Adipocyte (in vitro differentiated cells): ENCODE results near the gene RABGAP1L.

Experiments
- DNase-seq: peaks from one replicate; pipeline ENCODE4 v3.0.0-alpha.2; 2015; ENCODE audit warnings: low read depth
- H3K27me3 ChIP-seq: replicated peaks from 2 replicates; pipeline ENCODE4 v1.7.0; 2013; ENCODE audit warnings: mild to moderate bottlenecking, low read length, moderate library complexity; ENCODE audit not compliant: control insufficient read depth, insufficient read depth
- H3K36me3 ChIP-seq: 2 replicates; pipeline ENCODE4 v1.7.0; 2013; ENCODE audit warnings: low read length, mild to moderate bottlenecking, moderate library complexity; ENCODE audit not compliant: control insufficient read depth, insufficient read depth, severe bottlenecking
- H3K4me1 ChIP-seq: 2 replicates; pipeline ENCODE4 v1.7.0; 2013; ENCODE audit warnings: mild to moderate bottlenecking, low read length, moderate library complexity; ENCODE audit not compliant: control insufficient read depth, insufficient read depth
- H3K4me3 ChIP-seq: 2 replicates; pipeline ENCODE4 v1.7.0; 2013; ENCODE audit warnings: mild to moderate bottlenecking, low read length, moderate library complexity
- H3K9ac ChIP-seq: 2 replicates; pipeline ENCODE4 v1.7.0; 2013; ENCODE audit warnings: mild to moderate bottlenecking, low read length, moderate library complexity
- H3K9me3 ChIP-seq: 2 replicates; pipeline ENCODE4 v1.7.0; 2013; ENCODE audit warnings: mild to moderate bottlenecking, low read length, moderate library complexity; ENCODE audit not compliant: control insufficient read depth

Gene RABGAP1L

DNA sequence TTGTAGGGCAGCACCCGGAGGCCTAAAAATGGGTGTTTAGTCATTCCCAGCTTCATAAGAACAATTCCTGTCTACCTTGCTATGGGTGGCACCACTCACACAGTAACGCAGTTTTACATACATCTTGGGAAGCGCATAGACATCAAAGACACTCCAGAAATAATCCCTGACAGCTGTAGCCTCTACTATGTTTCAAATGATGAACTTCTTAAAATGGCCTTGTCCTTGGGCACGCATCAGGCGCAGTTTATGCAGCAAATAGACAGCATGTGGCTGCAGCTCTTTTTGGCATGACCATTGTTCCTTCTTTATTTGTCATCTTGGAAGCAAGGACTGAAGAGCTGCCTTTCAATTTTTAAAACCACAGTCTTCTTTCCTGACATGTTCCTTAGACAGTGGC lies 762.8 kb downstream of the RABGAP1L start:
- no peak overlapping the region for H3K9ac ChIP-seq
- no peaks in the 10 kb centered on the region for H3K27me3 ChIP-seq
- H3K4me1 ChIP-seq, result no peaks in the 10 kb centered on the region
- H3K36me3 ChIP-seq, result no peaks in the 10 kb centered on the region
- H3K4me3 ChIP-seq, result no peak overlapping the region
- no peaks in the 10 kb centered on the region for H3K9me3 ChIP-seq
- no peak for DNase-seq

DNA sequence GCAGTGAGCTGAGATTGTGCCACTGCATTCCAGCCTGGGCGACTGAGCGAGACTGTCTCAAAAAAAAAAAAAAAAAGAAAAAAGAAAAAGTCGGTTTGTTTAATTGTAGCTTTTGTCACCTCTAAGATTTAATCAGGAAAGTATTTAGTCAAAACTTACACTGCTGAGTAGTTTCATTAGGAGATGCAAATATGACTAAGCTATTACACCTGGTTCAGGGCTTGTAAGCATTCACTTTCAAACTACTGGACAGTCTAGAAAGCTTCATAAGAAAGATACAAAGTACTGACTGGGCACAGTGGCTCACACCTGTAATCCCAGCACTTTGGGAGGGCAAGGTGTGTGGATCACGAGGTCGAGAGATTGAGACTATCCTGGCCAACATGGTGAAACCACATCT lies 764.5 kb downstream of the RABGAP1L start:
- H3K9me3 ChIP-seq, result no peaks in the 10 kb centered on the region
- no peaks in the 10 kb centered on the region for H3K36me3 ChIP-seq
- no peaks in the 10 kb centered on the region for H3K4me1 ChIP-seq
- DNase-seq, result no peak
- no peak overlapping the region for H3K4me3 ChIP-seq
- H3K27me3 ChIP-seq, result no peaks in the 10 kb centered on the region
- no peak overlapping the region for H3K9ac ChIP-seq

- DNase-seq, result no peak
- no peak overlapping the region for H3K9ac ChIP-seq
- no peaks in the 10 kb centered on the region for H3K9me3 ChIP-seq
- no peak overlapping the region for H3K4me3 ChIP-seq
- H3K4me1 ChIP-seq, result no peaks in the 10 kb centered on the region
- no peaks in the 10 kb centered on the region for H3K36me3 ChIP-seq
- no peaks in the 10 kb centered on the region for H3K27me3 ChIP-seq
Measured at GRCh38 chr1:174928541-174928940, 769.2 kb downstream of the RABGAP1L start.

DNA sequence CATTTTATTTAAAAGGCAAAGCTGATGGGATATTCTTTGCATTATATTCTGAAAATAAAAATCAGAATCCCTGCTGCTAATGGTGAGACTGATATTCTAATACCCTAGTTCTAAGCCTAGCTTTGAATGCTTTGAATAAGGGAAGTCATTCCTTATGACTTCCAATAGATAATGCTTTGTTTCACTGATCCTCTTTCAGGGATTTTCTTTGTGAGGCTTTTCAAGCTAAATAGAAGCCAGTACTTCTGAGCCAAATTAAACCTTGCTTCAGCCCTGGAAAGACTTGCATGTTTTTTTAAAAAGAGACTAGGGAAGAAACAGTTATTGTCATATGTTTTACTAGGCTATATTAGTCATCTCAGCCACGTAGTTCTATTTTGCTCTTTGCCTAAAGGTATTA lies 771.9 kb downstream of the RABGAP1L start:
- no peaks in the 10 kb centered on the region for H3K36me3 ChIP-seq
- no peak overlapping the region for H3K9ac ChIP-seq
- no peaks in the 10 kb centered on the region for H3K4me1 ChIP-seq
- DNase-seq, result peak; percentile 6
- no peaks in the 10 kb centered on the region for H3K27me3 ChIP-seq
- no peak overlapping the region for H3K4me3 ChIP-seq
- no peaks in the 10 kb centered on the region for H3K9me3 ChIP-seq

DNA sequence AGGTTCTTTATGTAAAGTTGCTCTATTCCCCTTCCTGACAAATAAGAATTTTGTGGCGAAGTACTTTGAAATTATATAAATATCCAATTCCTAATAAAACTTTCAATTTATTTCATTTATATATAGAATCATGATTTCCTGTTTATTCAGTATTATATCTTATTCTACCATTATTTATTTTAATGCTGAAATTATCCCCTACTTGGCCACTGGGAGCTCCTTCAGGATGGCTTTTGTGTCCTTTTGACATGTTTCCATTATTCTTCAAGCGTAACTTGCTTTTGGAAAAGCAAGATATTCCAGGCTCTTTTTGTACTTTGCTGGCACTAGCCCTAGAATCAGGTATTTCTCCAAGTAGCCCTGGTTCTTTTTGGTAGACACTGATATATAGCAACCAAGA lies 773.3 kb downstream of the RABGAP1L start:
- DNase-seq, result no peak
- Histone ChIP-seq H3K36me3 (no peaks in the 10 kb centered on the region), H3K27me3 (no peaks in the 10 kb centered on the region), H3K4me3 (no peak overlapping the region), H3K4me1 (no peaks in the 10 kb centered on the region), H3K9me3 (no peaks in the 10 kb centered on the region), H3K9ac (no peak overlapping the region)

DNA sequence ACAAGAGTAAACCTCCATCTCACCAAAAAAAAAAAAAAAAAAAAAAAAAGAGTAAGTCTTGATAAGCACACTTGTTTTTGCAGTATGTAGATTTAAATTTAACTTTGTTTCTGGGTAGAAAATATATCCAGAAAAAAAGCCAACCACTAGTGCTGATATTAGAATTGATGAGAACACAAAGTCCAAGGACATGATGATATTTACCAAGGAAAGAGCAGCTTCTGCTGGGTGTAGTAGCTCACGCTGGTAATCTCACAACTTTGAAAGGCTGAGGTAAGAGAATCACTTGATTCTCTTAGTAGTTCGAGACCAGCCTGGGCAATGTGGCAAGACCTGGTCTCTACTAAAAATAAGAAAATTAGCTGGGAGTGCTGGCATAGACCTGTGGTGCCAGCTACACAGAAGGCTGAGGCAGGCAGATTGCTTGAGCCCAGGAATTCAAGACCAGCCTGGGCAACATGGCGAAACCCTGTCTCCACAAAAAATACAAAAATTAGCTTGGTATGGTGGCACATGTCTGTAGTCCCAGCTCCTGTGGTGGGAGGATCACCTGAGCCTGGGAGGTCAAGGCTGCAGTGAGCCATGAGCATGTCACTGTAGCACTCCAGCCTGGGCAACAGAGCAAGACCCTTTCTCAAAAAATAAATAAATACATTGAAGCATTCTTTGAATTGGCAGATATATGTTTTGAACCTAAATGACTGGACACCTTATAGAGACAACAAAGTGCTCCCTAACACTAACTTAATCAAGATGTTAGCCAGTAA lies 776.8 kb downstream of the RABGAP1L start:
- no peaks in the 10 kb centered on the region for H3K9me3 ChIP-seq
- no peak overlapping the region for H3K9ac ChIP-seq
- no peak overlapping the region for H3K4me3 ChIP-seq
- H3K4me1 ChIP-seq, result no peaks in the 10 kb centered on the region
- H3K36me3 ChIP-seq, result no peaks in the 10 kb centered on the region
- no peaks in the 10 kb centered on the region for H3K27me3 ChIP-seq
- DNase-seq, result no peak

DNA sequence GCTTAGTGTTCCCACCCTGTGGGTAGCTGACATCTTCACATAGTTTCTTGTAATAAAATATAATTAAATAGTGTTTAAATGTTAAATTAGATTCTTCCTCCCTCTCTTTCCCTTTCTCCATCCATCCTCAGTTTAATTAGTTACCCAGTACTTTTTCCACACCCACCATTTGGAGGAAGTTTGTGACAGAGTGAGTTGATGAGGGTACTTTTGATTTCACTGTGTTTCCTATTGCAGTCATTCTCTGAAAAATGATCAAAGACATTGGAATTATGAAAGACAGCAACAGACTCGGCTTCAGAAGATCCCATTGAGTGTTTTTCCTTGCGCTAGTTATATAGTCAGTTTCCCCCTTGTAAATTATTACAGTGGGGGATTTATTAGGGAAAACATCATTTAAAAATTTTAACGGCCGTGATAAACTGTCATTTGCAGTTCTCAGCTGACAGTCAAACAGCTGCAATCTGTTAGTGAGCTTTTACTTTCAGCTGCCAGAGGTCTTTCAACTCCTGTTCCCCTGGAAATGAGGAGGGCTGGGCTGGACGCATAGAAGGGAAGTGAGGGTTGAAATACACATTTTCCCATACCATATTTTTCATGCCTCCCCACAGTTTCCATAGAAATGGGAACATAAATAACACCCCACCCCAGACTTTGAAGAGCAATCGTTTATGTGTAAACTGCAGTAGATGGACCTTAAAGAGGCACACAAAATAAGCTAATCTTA lies 779.1 kb downstream of the RABGAP1L start:
- Histone ChIP-seq H3K4me3 (no peak overlapping the region), H3K9ac (no peak overlapping the region), H3K27me3 (no peaks in the 10 kb centered on the region), H3K9me3 (no peaks in the 10 kb centered on the region), H3K4me1 (no peaks in the 10 kb centered on the region), H3K36me3 (no peaks in the 10 kb centered on the region)
- no peak for DNase-seq

DNA sequence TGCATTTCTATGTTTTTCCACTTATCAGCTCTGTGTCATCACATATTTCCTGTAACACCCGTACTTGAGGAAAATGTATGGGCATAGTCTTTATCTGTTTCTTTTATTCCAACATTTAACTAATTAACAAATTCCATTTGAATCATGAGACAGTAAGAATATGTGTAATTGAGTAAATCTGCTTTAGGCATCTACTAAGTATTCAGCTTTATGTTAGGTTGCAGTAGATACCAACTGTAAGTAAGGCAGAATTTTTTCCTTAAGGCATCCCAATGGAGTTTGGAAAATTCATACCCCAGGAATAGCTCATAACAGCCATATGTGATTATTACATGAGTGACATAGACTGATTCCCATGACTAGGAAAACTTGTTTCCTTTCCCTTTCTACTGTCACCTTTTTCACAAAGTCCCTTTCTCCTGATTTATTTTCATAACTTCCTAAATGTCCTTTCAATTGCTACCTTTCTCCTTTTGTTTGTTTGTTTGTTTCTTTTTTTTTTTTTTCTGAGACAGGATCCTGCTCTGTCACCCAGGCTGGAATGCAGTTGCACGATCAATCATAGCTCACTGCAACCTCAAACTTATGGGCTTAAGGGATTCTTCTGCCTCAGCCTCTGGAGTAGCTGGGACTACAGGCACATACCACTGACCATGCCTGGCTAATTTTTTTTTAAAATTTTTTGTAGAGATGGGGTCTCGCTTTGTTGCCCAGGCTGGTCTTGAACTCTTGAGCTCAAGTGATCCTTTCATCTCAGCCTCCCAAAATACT lies 780.6 kb downstream of the RABGAP1L start:
- Histone ChIP-seq H3K4me1 (no peaks in the 10 kb centered on the region), H3K9me3 (no peaks in the 10 kb centered on the region), H3K36me3 (no peaks in the 10 kb centered on the region), H3K4me3 (no peak overlapping the region), H3K9ac (no peak overlapping the region), H3K27me3 (no peaks in the 10 kb centered on the region)
- DNase-seq, result no peak

- no peak for DNase-seq
- no peaks in the 10 kb centered on the region for H3K9me3 ChIP-seq
Measured at GRCh38 chr1:174940646-174941175, 781.4 kb downstream of the RABGAP1L start.

GRCh38 chr1:174942547-174943255 lies 783.4 kb downstream of the RABGAP1L start:
- DNase-seq, result peak; percentile 23
- no peak overlapping the region for H3K4me3 ChIP-seq
- H3K9me3 ChIP-seq, result no peaks in the 10 kb centered on the region
- H3K4me1 ChIP-seq, result no peaks in the 10 kb centered on the region
- H3K9ac ChIP-seq, result no peak overlapping the region
- H3K27me3 ChIP-seq, result no peaks in the 10 kb centered on the region
- no peaks in the 10 kb centered on the region for H3K36me3 ChIP-seq

More at GRCh38 chr1:174940646-174941175, 781.4 kb downstream of the RABGAP1L start:
- no peaks in the 10 kb centered on the region for H3K36me3 ChIP-seq
- H3K27me3 ChIP-seq, result no peaks in the 10 kb centered on the region
- no peak overlapping the region for H3K4me3 ChIP-seq
- H3K9ac ChIP-seq, result no peak overlapping the region
- no peaks in the 10 kb centered on the region for H3K4me1 ChIP-seq
